HEK293 (cell line): ENCODE results near the gene ITGA7.

Experiments
- BCL6B ChIP-seq: fragments of 450-650 bp; formaldehyde crosslinking; IDR thresholded peaks from 2 replicates; pipeline ENCODE4 v1.5.1; 2017; ENCODE audit warnings: missing biosample characterization, missing genetic modification characterization
- CTCF ChIP-seq: fragments of 450-650 bp; formaldehyde crosslinking; IDR thresholded peaks from 2 replicates; pipeline ENCODE4 v1.5.1; 2016; ENCODE audit warnings: missing biosample characterization, missing genetic modification characterization
- REST ChIP-seq: fragments of 450-650 bp; formaldehyde crosslinking; IDR thresholded peaks from 2 replicates; pipeline ENCODE4 v1.5.1; 2016; ENCODE audit warnings: missing biosample characterization, missing genetic modification characterization
- SETDB1 ChIP-seq: IDR thresholded peaks from one replicate; pipeline ENCODE4 v1.6.1; 2017; ENCODE audit warnings: mild to moderate bottlenecking, low read length, moderate library complexity, mixed read lengths; ENCODE audit not compliant: insufficient read length
- ZNF140 ChIP-seq: fragments of 450-650 bp; formaldehyde crosslinking; IDR thresholded peaks from 2 replicates; pipeline ENCODE4 v1.5.1; 2016; ENCODE audit warnings: missing biosample characterization, missing genetic modification characterization
- ZNF501 ChIP-seq: fragments of 450-650 bp; formaldehyde crosslinking; IDR thresholded peaks from 2 replicates; pipeline ENCODE4 v1.5.1; 2016; ENCODE audit warnings: missing biosample characterization, missing genetic modification characterization
- ZNF629 ChIP-seq: fragments of 450-650 bp; formaldehyde crosslinking; IDR thresholded peaks from 2 replicates; pipeline ENCODE4 v1.5.1; 2017; ENCODE audit warnings: missing biosample characterization, missing genetic modification characterization
- ZNF785 ChIP-seq: fragments of 450-650 bp; formaldehyde crosslinking; IDR thresholded peaks from 2 replicates; pipeline ENCODE4 v1.5.1; 2016; ENCODE audit warnings: missing biosample characterization, missing genetic modification characterization

GRCh38 chr12:55686366-55687010, 21.2 kb downstream of the ITGA7 start:
- no peak for TF ChIP-seq SETDB1
- TF ChIP-seq ZNF785 (tag by site-specific recombination) = no peak
- TF ChIP-seq CTCF (tag by site-specific recombination) = no peak
- TF ChIP-seq ZNF501 = no peak
- TF ChIP-seq BCL6B = no peak
- TF ChIP-seq ZNF629 (tag by site-specific recombination) = no peak
- TF ChIP-seq REST (tag by site-specific recombination) = no peak
- no peak for TF ChIP-seq ZNF140 (tag by site-specific recombination)
